ENCODE data around the gene U2AF1L4. TPM values are rescaled to one million over a fixed set of nuclear protein-coding genes. Genes with fewer than 3 reads are reported as not detected.

Gene U2AF1L4
- total and polyA plus RNA-seq, 2 experiments from 2014 or later = 27.4 to 60.7 TPM

DNA sequence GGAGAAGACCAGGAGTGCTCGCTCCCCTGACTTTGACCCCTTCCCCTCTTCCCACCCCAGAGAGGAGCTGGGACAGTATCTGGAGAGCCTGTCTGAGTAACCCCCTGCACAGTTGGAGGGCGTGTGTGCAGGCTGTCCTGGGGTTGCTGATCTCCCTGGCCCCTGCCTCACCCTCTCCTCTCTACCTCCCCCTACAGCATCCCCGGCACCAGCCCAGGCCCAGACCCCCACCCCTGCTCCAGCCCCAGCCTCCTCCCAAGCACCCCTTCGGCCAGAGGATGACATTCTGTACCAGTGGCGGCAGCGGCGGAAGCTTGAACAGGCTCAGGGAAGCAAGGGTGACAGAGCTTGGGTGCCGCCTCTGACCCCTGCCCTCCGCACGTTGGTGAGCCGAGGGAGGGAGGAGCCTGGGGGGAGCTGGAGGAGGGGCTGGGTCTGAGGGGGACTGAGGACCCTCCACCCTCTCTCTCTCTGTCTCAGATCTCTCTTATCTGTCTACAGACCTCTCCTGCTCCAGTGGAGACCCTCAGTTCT lies 21.4 kb upstream of the U2AF1L4 start:
- Histone ChIP-seq H3K79me2 (no peaks in the 10 kb centered on the region), H3K9me3 (ENCODE audit: low read depth) (no peaks in the 10 kb centered on the region), H3K4me3 (no peak overlapping the region), H3K9me2 (replicated peaks; ENCODE audit: insufficient read depth) (no peaks in the 10 kb centered on the region), H4K20me1 (ENCODE audit: insufficient read depth, poor library complexity, severe bottlenecking) (no peaks in the 10 kb centered on the region), H3K27me3 (no peaks in the 10 kb centered on the region), H3K36me3 (replicated peaks; ENCODE audit: insufficient read depth, low read depth) (no peaks in the 10 kb centered on the region), H3K27ac (no peak overlapping the region), H2AFZ (no peak overlapping the region), H3K4me1 (ENCODE audit: insufficient read depth) (no peaks in the 10 kb centered on the region), H3K4me2 (no peak overlapping the region)
- no peak for TF ChIP-seq EZH2 (IDR thresholded peaks at IDR 0.05; ENCODE audit: borderline replicate concordance)
- TF ChIP-seq EZH2phosphoT487 (IDR thresholded peaks at IDR 0.05; ENCODE audit: low read depth, severe bottlenecking, unreplicated experiment) = no peak
- TF ChIP-seq, protein P1, sequence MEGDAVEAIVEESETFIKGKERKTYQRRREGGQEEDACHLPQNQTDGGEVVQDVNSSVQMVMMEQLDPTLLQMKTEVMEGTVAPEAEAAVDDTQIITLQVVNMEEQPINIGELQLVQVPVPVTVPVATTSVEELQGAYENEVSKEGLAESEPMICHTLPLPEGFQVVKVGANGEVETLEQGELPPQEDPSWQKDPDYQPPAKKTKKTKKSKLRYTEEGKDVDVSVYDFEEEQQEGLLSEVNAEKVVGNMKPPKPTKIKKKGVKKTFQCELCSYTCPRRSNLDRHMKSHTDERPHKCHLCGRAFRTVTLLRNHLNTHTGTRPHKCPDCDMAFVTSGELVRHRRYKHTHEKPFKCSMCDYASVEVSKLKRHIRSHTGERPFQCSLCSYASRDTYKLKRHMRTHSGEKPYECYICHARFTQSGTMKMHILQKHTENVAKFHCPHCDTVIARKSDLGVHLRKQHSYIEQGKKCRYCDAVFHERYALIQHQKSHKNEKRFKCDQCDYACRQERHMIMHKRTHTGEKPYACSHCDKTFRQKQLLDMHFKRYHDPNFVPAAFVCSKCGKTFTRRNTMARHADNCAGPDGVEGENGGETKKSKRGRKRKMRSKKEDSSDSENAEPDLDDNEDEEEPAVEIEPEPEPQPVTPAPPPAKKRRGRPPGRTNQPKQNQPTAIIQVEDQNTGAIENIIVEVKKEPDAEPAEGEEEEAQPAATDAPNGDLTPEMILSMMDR (IDR thresholded peaks at IDR 0.05; ENCODE audit: poor library complexity) = no peak
- DNase-seq (ENCODE audit: low spot score) = no peak
- WGBS (ENCODE audit: low lambda C conversion rate, missing lambda C conversion rate) = 87% methylated on average over 4 of the region's 11 CpGs

DNA sequence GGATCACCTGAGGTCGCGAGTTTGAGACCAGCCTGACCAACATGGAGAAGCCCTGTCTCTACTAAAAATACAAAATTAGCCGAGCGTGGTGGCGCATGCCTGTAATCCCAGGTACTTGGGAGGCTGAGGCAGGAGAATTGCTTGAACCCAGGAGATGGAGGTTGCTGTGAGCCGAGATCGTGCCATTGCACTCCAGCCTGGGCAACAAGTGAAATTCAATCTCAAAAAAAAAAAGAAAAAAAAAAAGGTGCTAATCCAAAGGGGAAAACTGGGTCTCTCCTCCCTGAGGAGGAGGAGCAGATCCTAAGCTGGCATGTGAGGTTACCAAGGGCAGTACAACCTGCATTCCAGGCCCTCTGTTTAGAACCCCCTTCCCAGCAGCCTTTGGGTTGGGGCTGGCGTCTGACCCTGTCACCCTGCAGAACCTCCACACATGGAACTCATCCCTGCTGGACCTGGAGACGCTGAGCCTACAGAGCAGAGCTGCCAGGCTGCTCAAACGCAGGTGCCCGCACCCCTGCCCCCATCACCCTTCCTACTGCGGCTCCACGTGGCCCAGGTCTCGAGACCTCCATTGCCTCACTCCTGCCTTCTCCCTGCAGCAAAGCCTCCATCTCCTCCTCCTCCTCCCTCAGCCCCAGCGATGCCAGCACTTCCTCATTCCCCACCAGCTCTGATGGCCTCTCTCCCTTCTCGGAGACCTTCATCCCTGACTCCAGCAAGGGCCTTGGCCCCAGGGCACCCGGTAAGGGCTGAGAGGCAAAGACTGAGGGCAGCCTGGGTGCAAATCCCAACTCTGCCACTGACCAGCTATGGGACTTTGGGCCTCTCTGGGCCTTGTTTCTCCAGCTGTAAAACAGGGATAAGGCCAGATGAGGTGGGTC lies 19.5 kb upstream of the U2AF1L4 start:
- no peaks in the 10 kb centered on the region for H3K4me1 ChIP-seq (ENCODE audit: insufficient read depth)
- H3K9me3 ChIP-seq (ENCODE audit: low read depth) = no peaks in the 10 kb centered on the region
- H2AFZ ChIP-seq = no peak overlapping the region
- peaks cover 11% of the 10 kb centered on the region for H3K79me2 ChIP-seq
- H3K9me2 ChIP-seq (replicated peaks; ENCODE audit: insufficient read depth) = no peaks in the 10 kb centered on the region
- H3K4me2 ChIP-seq = no peak overlapping the region
- H3K27ac ChIP-seq = no peak overlapping the region
- WGBS (ENCODE audit: low lambda C conversion rate, missing lambda C conversion rate) = 93% methylated on average over 15 of the region's 17 CpGs
- no peak overlapping the region for H3K4me3 ChIP-seq
- H3K36me3 ChIP-seq (replicated peaks; ENCODE audit: insufficient read depth, low read depth) = no peaks in the 10 kb centered on the region
- H3K27me3 ChIP-seq = no peaks in the 10 kb centered on the region
- no peak for DNase-seq (ENCODE audit: low spot score)
- TF ChIP-seq EZH2phosphoT487 (IDR thresholded peaks at IDR 0.05; ENCODE audit: low read depth, severe bottlenecking, unreplicated experiment) (no peak), EZH2 (IDR thresholded peaks at IDR 0.05; ENCODE audit: borderline replicate concordance) (no peak)
- TF ChIP-seq, protein P1 (IDR thresholded peaks at IDR 0.05; ENCODE audit: poor library complexity) = no peak
- no peaks in the 10 kb centered on the region for H4K20me1 ChIP-seq (ENCODE audit: insufficient read depth, poor library complexity, severe bottlenecking)

- Histone ChIP-seq H3K27me3 (no peaks in the 10 kb centered on the region), H3K79me2 (peaks cover 22% of the 10 kb centered on the region), H3K4me3 (no peak overlapping the region), H3K4me1 (ENCODE audit: insufficient read depth) (peaks cover 18% of the 10 kb centered on the region), H3K9me2 (replicated peaks; ENCODE audit: insufficient read depth) (no peaks in the 10 kb centered on the region), H3K36me3 (replicated peaks; ENCODE audit: insufficient read depth, low read depth) (no peaks in the 10 kb centered on the region), H2AFZ (no peak overlapping the region), H3K27ac (no peak overlapping the region), H3K9me3 (ENCODE audit: low read depth) (no peaks in the 10 kb centered on the region), H4K20me1 (ENCODE audit: insufficient read depth, poor library complexity, severe bottlenecking) (no peaks in the 10 kb centered on the region), H3K4me2 (no peak overlapping the region)
- 97% methylated on average over 4 of the region's 4 CpGs for WGBS (ENCODE audit: low lambda C conversion rate, missing lambda C conversion rate)
- no peak for DNase-seq (ENCODE audit: low spot score)
- no peak for TF ChIP-seq EZH2 (IDR thresholded peaks at IDR 0.05; ENCODE audit: borderline replicate concordance)
- TF ChIP-seq, protein P1 (IDR thresholded peaks at IDR 0.05; ENCODE audit: poor library complexity) = no peak
- TF ChIP-seq EZH2phosphoT487 (IDR thresholded peaks at IDR 0.05; ENCODE audit: low read depth, severe bottlenecking, unreplicated experiment) = no peak
Observed at GRCh38 chr19:35760711-35761349, 15.6 kb upstream of the U2AF1L4 start.

All from hepatocyte (in vitro differentiated cells).